Colonic mucosa (tissue), 4 donors: ENCODE measurements around the gene TNFRSF1B. TPM values are rescaled to one million over a fixed set of nuclear protein-coding genes. Genes with fewer than 3 reads are reported as not detected.

Source experiments
- DNase-seq: peaks from one replicate; pipeline ENCODE4 v3.0.0-alpha.2; 2020
- H3K27ac ChIP-seq: fragments of 200-600 bp; one replicate; pipeline ENCODE4 v1.8.0; 2021
- H3K27me3 ChIP-seq: fragments of 200-600 bp; one replicate; pipeline ENCODE4 v1.8.0; 2021
- H3K36me3 ChIP-seq: fragments of 200-600 bp; one replicate; pipeline ENCODE4 v1.8.0; 2021
- H3K4me1 ChIP-seq: fragments of 200-600 bp; one replicate; pipeline ENCODE4 v1.8.0; 2021; ENCODE audit warnings: mild to moderate bottlenecking
- H3K4me3 ChIP-seq: fragments of 200-600 bp; one replicate; pipeline ENCODE4 v1.8.0; 2021
- H3K9ac ChIP-seq, 2 donors: one replicate each; pipeline ENCODE4 v1.7.0; 2013; ENCODE audit warnings: control low read depth in 2 of 2, low read depth in 2 of 2, low read length in 2 of 2
- H3K9me3 ChIP-seq: fragments of 200-600 bp; one replicate; pipeline ENCODE4 v1.8.0; 2021
- CTCF ChIP-seq: fragments of 200-600 bp; IDR thresholded peaks from one replicate; pipeline ENCODE4 v1.8.0; 2022; ENCODE audit warnings: antibody characterized with exemption, mild to moderate bottlenecking
- intact Hi-C: fragments of 100-400 bp; cut with DNase I; formaldehyde crosslinking; loops from one replicate; pipeline ENCODE4 v1.14.1; 2022
- total RNA-seq, 2 donors: library from RNA; stranded (reverse); fragmentation: NEBNext Ultra II Directional in 1 of 2; extraction: Animal tissue kit (Norgen Biotek cat#: 25700) in 1 of 2; gene quantifications; one replicate each; pipeline ENCODE4 v1.2.1, GENCODE V29; 2021
- donor health status: healthy.
- donor health status: DM: no; HTN: no; CAD: no.
- donor health status: DM: no; HTN: no; CAD: no.

The TNFRSF1B gene
- total RNA-seq, 2 donors from 2014 or later, result 27.2 to 28.1 TPM

DNA sequence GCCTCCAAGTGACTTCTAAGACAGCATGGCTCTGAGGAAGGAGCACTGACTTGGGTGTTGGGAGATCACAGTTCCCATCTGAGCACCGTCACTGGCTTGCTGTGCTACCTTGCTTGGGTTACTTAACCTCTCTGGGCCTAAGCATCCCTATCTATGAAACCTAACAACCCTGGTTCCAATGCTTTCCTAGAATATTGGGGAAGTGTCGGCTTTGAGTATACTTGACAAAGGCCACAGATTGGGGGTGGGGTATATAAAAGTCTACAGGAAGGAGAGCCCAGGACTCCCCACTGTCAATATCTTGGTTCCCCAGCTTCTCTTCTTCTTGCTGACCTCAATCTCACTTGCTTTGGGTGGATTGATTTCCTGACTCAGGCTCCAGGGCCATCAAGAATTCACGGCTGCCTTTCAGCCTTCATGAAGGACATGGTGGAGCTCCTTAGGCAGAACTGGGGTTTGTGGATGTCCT is 6.3 kb downstream of the TNFRSF1B start:
- Histone ChIP-seq H3K9me3 (no peaks in the 10 kb centered on the region), H3K4me3 (no peak overlapping the region), H3K36me3 (no peaks in the 10 kb centered on the region), H3K4me1 (no peaks in the 10 kb centered on the region), H3K27ac (peak overlapping the region; percentile 53), H3K27me3 (no peaks in the 10 kb centered on the region), H3K9ac (peak overlapping the region in 1 of 2 donors; percentile 1)
- TF ChIP-seq CTCF, result no peak
- intact Hi-C loops, result no loop called here
- DNase-seq, result no peak

- Histone ChIP-seq H3K27me3 (no peaks in the 10 kb centered on the region), H3K36me3 (no peaks in the 10 kb centered on the region), H3K9me3 (no peaks in the 10 kb centered on the region), H3K4me3 (no peak overlapping the region), H3K4me1 (no peaks in the 10 kb centered on the region), H3K9ac (no peak overlapping the region), H3K27ac (peak overlapping the region; percentile 53)
- peak; percentile 62 for DNase-seq
- intact Hi-C loops, result no loop called here
- no peak for TF ChIP-seq CTCF
Measured at GRCh38 chr1:12173631-12174121, 6.9 kb downstream of the TNFRSF1B start.

GRCh38 chr1:12174924-12175810 is 8.4 kb downstream of the TNFRSF1B start:
- TF ChIP-seq CTCF, result no peak
- no peak for DNase-seq
- Histone ChIP-seq H3K36me3 (no peaks in the 10 kb centered on the region), H3K9ac (peak overlapping the region; percentile 5 to 54), H3K9me3 (no peaks in the 10 kb centered on the region), H3K27ac (peak overlapping the region; percentile 40), H3K4me3 (no peak overlapping the region), H3K27me3 (no peaks in the 10 kb centered on the region), H3K4me1 (no peaks in the 10 kb centered on the region)
- intact Hi-C loops, result no loop called here

GRCh38 chr1:12176298-12177118 is 9.7 kb downstream of the TNFRSF1B start:
- H3K4me3 ChIP-seq, result no peak overlapping the region

More at GRCh38 chr1:12176298-12177118, 9.7 kb downstream of the TNFRSF1B start:
- Histone ChIP-seq H3K9me3 (no peaks in the 10 kb centered on the region), H3K9ac (no peak overlapping the region), H3K36me3 (no peaks in the 10 kb centered on the region), H3K27ac (peak overlapping the region; percentile 24), H3K27me3 (no peaks in the 10 kb centered on the region), H3K4me1 (no peaks in the 10 kb centered on the region)
- no peak for DNase-seq
- intact Hi-C loops, result no loop called here
- TF ChIP-seq CTCF, result no peak
